H9 (cell line): ENCODE data around the gene KIAA2012. TPM values are rescaled to one million over a fixed set of nuclear protein-coding genes. Genes with fewer than 3 reads are reported as not detected.

Experiments
- DNase-seq: peaks from one replicate; pipeline ENCODE4 v3.0.0-alpha.2; 2017
- H2AFZ ChIP-seq: one replicate; pipeline ENCODE4 v1.6.1; 2013; ENCODE audit warnings: mild to moderate bottlenecking, low read length, control low read depth, moderate library complexity
- H2AK5ac ChIP-seq: 2 replicates; pipeline ENCODE4 v1.6.1; 2013; ENCODE audit warnings: low read length, control low read depth, mixed read lengths; ENCODE audit not compliant: insufficient read length
- H2BK120ac ChIP-seq: one replicate; pipeline ENCODE4 v1.6.1; 2013; ENCODE audit warnings: low read depth, mild to moderate bottlenecking, low read length, control low read depth, inconsistent platforms; ENCODE audit not compliant: poor library complexity, severe bottlenecking
- H2BK12ac ChIP-seq: 2 replicates; pipeline ENCODE4 v1.6.1; 2013; ENCODE audit warnings: low read length, control low read depth, mixed read lengths, low read depth; ENCODE audit not compliant: insufficient read length
- H2BK15ac ChIP-seq: 2 replicates; pipeline ENCODE4 v1.6.1; 2013; ENCODE audit warnings: low read depth, low read length, control low read depth
- H2BK20ac ChIP-seq: one replicate; pipeline ENCODE4 v1.6.1; 2013; ENCODE audit warnings: low read depth, mild to moderate bottlenecking, low read length, control low read depth, inconsistent platforms; ENCODE audit not compliant: poor library complexity, severe bottlenecking
- H2BK5ac ChIP-seq: 2 replicates; pipeline ENCODE4 v1.6.1; 2013; ENCODE audit warnings: low read length, control low read depth, mixed read lengths; ENCODE audit not compliant: insufficient read length
- H3K14ac ChIP-seq: 2 replicates; pipeline ENCODE4 v1.6.1; 2013; ENCODE audit warnings: low read length, control low read depth; ENCODE audit not compliant: insufficient read depth
- H3K18ac ChIP-seq: 2 replicates; pipeline ENCODE4 v1.6.1; 2013; ENCODE audit warnings: low read depth, mild to moderate bottlenecking, mixed read lengths, low read length, control low read depth; ENCODE audit not compliant: insufficient read length
- H3K23ac ChIP-seq: 2 replicates; pipeline ENCODE4 v1.6.1; 2013; ENCODE audit warnings: low read length, control low read depth, mixed read lengths, low read depth; ENCODE audit not compliant: insufficient read length
- H3K23me2 ChIP-seq: 2 replicates; pipeline ENCODE4 v1.6.1; 2013; ENCODE audit warnings: low read depth, mild to moderate bottlenecking, mixed read lengths, low read length, control low read depth; ENCODE audit not compliant: insufficient read length, poor library complexity, severe bottlenecking
- H3K27ac ChIP-seq: 2 replicates; pipeline ENCODE4 v1.5.1; 2013; ENCODE audit warnings: low read length, control low read depth, mixed read lengths, low read depth; ENCODE audit not compliant: insufficient read length
- H3K27me3 ChIP-seq: 2 replicates; pipeline ENCODE4 v1.6.1; 2013; ENCODE audit warnings: low read length, control low read depth, inconsistent platforms; ENCODE audit not compliant: insufficient read depth
- H3K4ac ChIP-seq: 2 replicates; pipeline ENCODE4 v1.6.1; 2013; ENCODE audit warnings: low read depth, mild to moderate bottlenecking, control low read depth, inconsistent platforms, low read length, moderate library complexity
- H3K4me1 ChIP-seq: 2 replicates; pipeline ENCODE4 v1.6.1; 2013; ENCODE audit warnings: low read length, control low read depth, inconsistent platforms; ENCODE audit not compliant: insufficient read depth
- H3K4me2 ChIP-seq: 2 replicates; pipeline ENCODE4 v1.6.1; 2013; ENCODE audit warnings: low read length, control low read depth, mixed read lengths; ENCODE audit not compliant: insufficient read length, insufficient read depth
- H3K56ac ChIP-seq: 2 replicates; pipeline ENCODE4 v1.6.1; 2013; ENCODE audit warnings: low read depth, mild to moderate bottlenecking, mixed read lengths, low read length, control low read depth; ENCODE audit not compliant: insufficient read length
- H3K79me1 ChIP-seq: 2 replicates; pipeline ENCODE4 v1.6.1; 2013; ENCODE audit warnings: low read depth, mild to moderate bottlenecking, moderate library complexity, low read length, control low read depth, inconsistent platforms; ENCODE audit not compliant: insufficient read depth, poor library complexity, severe bottlenecking
- H3K79me2 ChIP-seq: 2 replicates; pipeline ENCODE4 v1.6.1; 2013; ENCODE audit warnings: low read length, control low read depth, inconsistent platforms; ENCODE audit not compliant: insufficient read depth
- H3K9ac ChIP-seq: 2 replicates; pipeline ENCODE4 v1.6.1; 2013; ENCODE audit warnings: low read length, control low read depth, mixed read lengths; ENCODE audit not compliant: insufficient read length; ENCODE audit errors: extremely low read depth
- H3K9me3 ChIP-seq: one replicate; pipeline ENCODE4 v1.6.1; 2013; ENCODE audit warnings: low read depth, low read length, inconsistent platforms; ENCODE audit not compliant: control insufficient read depth
- H3T11ph ChIP-seq: one replicate; pipeline ENCODE4 v1.6.1; 2013; ENCODE audit warnings: mild to moderate bottlenecking, low read length, control low read depth, inconsistent platforms
- H4K20me1 ChIP-seq: one replicate; pipeline ENCODE4 v1.6.1; 2013; ENCODE audit not compliant: control insufficient read depth, insufficient read length, insufficient read depth
- H4K5ac ChIP-seq: 2 replicates; pipeline ENCODE4 v1.6.1; 2013; ENCODE audit warnings: low read depth, mild to moderate bottlenecking, mixed read lengths, low read length, control low read depth; ENCODE audit not compliant: insufficient read length
- H4K8ac ChIP-seq: replicated peaks from 2 replicates; pipeline ENCODE4 v1.6.1; 2013; ENCODE audit warnings: low read length, control low read depth, mixed read lengths, low read depth; ENCODE audit not compliant: insufficient read length
- H4K91ac ChIP-seq: 2 replicates; pipeline ENCODE4 v1.6.1; 2013; ENCODE audit warnings: low read depth, mild to moderate bottlenecking, moderate library complexity, mixed read lengths, low read length, control low read depth; ENCODE audit not compliant: insufficient read length
- H3K27ac Mint-ChIP-seq, 3 experiments: 2 replicates in 2 of 3; 3 replicates in 1 of 3; pipeline ENCODE4 v1.8.0; 2020 to 2021; ENCODE audit warnings: mixed read lengths in 3 of 3, mild to moderate bottlenecking in 1 of 3, moderate library complexity in 1 of 3
- H3K27me3 Mint-ChIP-seq: 2 replicates; pipeline ENCODE4 v1.8.0; 2021; ENCODE audit warnings: low read depth, mild to moderate bottlenecking, moderate library complexity, mixed read lengths
- H3K36me3 Mint-ChIP-seq, 3 experiments: 2 replicates in 2 of 3; 3 replicates in 1 of 3; pipeline ENCODE4 v1.8.0; 2020 to 2021; ENCODE audit warnings: low read depth in 3 of 3, mixed read lengths in 3 of 3; ENCODE audit not compliant: insufficient read depth in 1 of 3
- H3K4me1 Mint-ChIP-seq, 2 experiments: 2 replicates each; pipeline ENCODE4 v1.8.0; 2020; ENCODE audit warnings: mixed read lengths in 2 of 2
- H3K4me3 Mint-ChIP-seq, 2 experiments: 2 replicates in 1 of 2; 3 replicates in 1 of 2; pipeline ENCODE4 v1.8.0; 2020 to 2021; ENCODE audit warnings: mild to moderate bottlenecking in 2 of 2, mixed read lengths in 2 of 2, moderate library complexity in 1 of 2
- H3K9me3 Mint-ChIP-seq, 2 experiments: 2 replicates in 1 of 2; 3 replicates in 1 of 2; pipeline ENCODE4 v1.8.0; 2020; ENCODE audit warnings: mild to moderate bottlenecking in 2 of 2, mixed read lengths in 2 of 2, moderate library complexity in 1 of 2
- WGBS: extraction: QIAGEN DNeasy Blood & Tissue Kit; methylation state at CpG from one replicate; pipeline ENCODE4 v1.1.7; 2013; ENCODE audit warnings: missing lambda C conversion rate, low lambda C conversion rate, mixed read lengths; ENCODE audit not compliant: insufficient read length; ENCODE audit errors: extremely low coverage; 5-methylcytosine and 5-hydroxymethylcytosine counted together
- total RNA-seq: library from RNA; stranded (reverse); gene quantifications from 2 replicates; pipeline ENCODE4 v1.2.1, GENCODE V29; 2021
- TF ChIP-seq, protein P1 (sequence below): fragments of 200-600 bp; sonication (generic); conservative IDR thresholded peaks from 3 replicates; pipeline ENCODE4 v1.8.0; 2021; ENCODE audit warnings: antibody characterized with exemption, mild to moderate bottlenecking

KIAA2012 gene
- total RNA-seq, 1 experiment from 2014 or later = not detected

- WGBS = no CpG with 5 or more reads among the region's 30 CpGs
- no peak overlapping the region for H2BK12ac ChIP-seq
- H3K27me3 Mint-ChIP-seq = no peaks in the 10 kb centered on the region
- no peaks in the 10 kb centered on the region for H3K9me3 ChIP-seq
- no peaks in the 10 kb centered on the region for H4K20me1 ChIP-seq
- peak overlapping the region; percentile 97 for H3K14ac ChIP-seq
- no peaks in the 10 kb centered on the region; the same call in 1 of the 2 replicates for H3K4me1 ChIP-seq
- H2AK5ac ChIP-seq = no peak overlapping the region
- peak overlapping the region; percentile 51; the same call in 1 of the 2 replicates for H3K4ac ChIP-seq
- no peak overlapping the region for H2BK20ac ChIP-seq
- peaks cover 19 to 22% of the 10 kb centered on the region in 2 experiments for H3K4me1 Mint-ChIP-seq
- H2BK15ac ChIP-seq = no peak overlapping the region
- H4K91ac ChIP-seq = peak overlapping the region; percentile 54
- peak overlapping the region; percentile 95 to 98 (median 98) for H3K27ac Mint-ChIP-seq
- H3K23me2 ChIP-seq = peaks cover 5% of the 10 kb centered on the region
- peak overlapping the region; percentile 69 for H2BK5ac ChIP-seq
- no peaks in the 10 kb centered on the region for H3K27me3 ChIP-seq
- H3K4me3 Mint-ChIP-seq = peak overlapping the region; percentile 96 to 98
- H2AFZ ChIP-seq = no peak overlapping the region
- H3K4me2 ChIP-seq = peak overlapping the region; percentile 78
- peaks cover 7 to 12% (median 12%) of the 10 kb centered on the region in 3 experiments; a peak in 6 of 7 replicates for H3K36me3 Mint-ChIP-seq
- H3K18ac ChIP-seq = peak overlapping the region; percentile 96
- peak overlapping the region; percentile 65 for H2BK120ac ChIP-seq
- no peak overlapping the region for H4K5ac ChIP-seq
- peak overlapping the region; percentile 99 for H3K9ac ChIP-seq
- TF ChIP-seq, protein P1, sequence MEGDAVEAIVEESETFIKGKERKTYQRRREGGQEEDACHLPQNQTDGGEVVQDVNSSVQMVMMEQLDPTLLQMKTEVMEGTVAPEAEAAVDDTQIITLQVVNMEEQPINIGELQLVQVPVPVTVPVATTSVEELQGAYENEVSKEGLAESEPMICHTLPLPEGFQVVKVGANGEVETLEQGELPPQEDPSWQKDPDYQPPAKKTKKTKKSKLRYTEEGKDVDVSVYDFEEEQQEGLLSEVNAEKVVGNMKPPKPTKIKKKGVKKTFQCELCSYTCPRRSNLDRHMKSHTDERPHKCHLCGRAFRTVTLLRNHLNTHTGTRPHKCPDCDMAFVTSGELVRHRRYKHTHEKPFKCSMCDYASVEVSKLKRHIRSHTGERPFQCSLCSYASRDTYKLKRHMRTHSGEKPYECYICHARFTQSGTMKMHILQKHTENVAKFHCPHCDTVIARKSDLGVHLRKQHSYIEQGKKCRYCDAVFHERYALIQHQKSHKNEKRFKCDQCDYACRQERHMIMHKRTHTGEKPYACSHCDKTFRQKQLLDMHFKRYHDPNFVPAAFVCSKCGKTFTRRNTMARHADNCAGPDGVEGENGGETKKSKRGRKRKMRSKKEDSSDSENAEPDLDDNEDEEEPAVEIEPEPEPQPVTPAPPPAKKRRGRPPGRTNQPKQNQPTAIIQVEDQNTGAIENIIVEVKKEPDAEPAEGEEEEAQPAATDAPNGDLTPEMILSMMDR = no peak
- DNase-seq = peak; percentile 45
- H3T11ph ChIP-seq = no peak overlapping the region
- peak overlapping the region; percentile 9 for H3K56ac ChIP-seq
- peaks cover 36% of the 10 kb centered on the region for H3K79me2 ChIP-seq
- H4K8ac ChIP-seq = no peak overlapping the region
- H3K23ac ChIP-seq = no peak overlapping the region
- H3K9me3 Mint-ChIP-seq = peaks cover 0 to 1% of the 10 kb centered on the region in 2 experiments; a peak in 1 of 5 replicates
- no peaks in the 10 kb centered on the region for H3K79me1 ChIP-seq
- peak overlapping the region; percentile 88 for H3K27ac ChIP-seq
Measured at GRCh38 chr2:202237787-202238233, 164.8 kb downstream of the KIAA2012 start.
